GM19438 (cell line): ENCODE measurements around the gene TEX54.
"Not testable (repeated sequence)": the region's sequence is repeated elsewhere in the genome, so short reads cannot be mapped to it uniquely, and the experiment has no call there.

ENCODE experiments used
- ATAC-seq: cut with Tn5 transposase; IDR thresholded peaks from one replicate; pipeline ENCODE4 v1.9.1; 2021; ENCODE audit warnings: low read depth; ENCODE audit not compliant: unreplicated experiment

TEX54 gene

GRCh38 chr11:62832336-62833234 lies at the start of gene TEX54:
TSS of gene TEX54 (minus strand) at chr11:62832841.
- no peak for ATAC-seq

GRCh38 chr11:62882431-62882749 lies 49.7 kb upstream of the TEX54 start:
- no peak for ATAC-seq

GRCh38 chr11:62881579-62882430 lies 49.2 kb upstream of the TEX54 start:
- ATAC-seq = peak; percentile 34

GRCh38 chr11:62880803-62881578 lies 48.4 kb upstream of the TEX54 start, which contains the start of gene SLC3A2:
TSS of gene SLC3A2 (plus strand) at chr11:62880896. CDS start at chr11:62881024, 128 bp downstream.
- ATAC-seq = peak; percentile 79

- ATAC-seq = peak; percentile 21
Observed at GRCh38 chr11:62880231-62880802, 47.7 kb upstream of the TEX54 start.

GRCh38 chr11:62879235-62879978 lies 46.8 kb upstream of the TEX54 start:
- ATAC-seq = no peak

- ATAC-seq = no peak
Observed at GRCh38 chr11:62876712-62877111, 44.1 kb upstream of the TEX54 start.

- ATAC-seq = no peak
Observed at GRCh38 chr11:62875698-62876478, 43.2 kb upstream of the TEX54 start.

GRCh38 chr11:62874851-62875250 lies 42.2 kb upstream of the TEX54 start:
- no peak for ATAC-seq

- ATAC-seq = no peak
Observed at GRCh38 chr11:62865635-62866034, 33.0 kb upstream of the TEX54 start.

- ATAC-seq = no peak
Observed at GRCh38 chr11:62863687-62864335, 31.2 kb upstream of the TEX54 start.

GRCh38 chr11:62861564-62862192 lies 29.0 kb upstream of the TEX54 start:
- not testable (repeated sequence) for ATAC-seq

GRCh38 chr11:62860835-62861563 lies 28.4 kb upstream of the TEX54 start:
- ATAC-seq = no peak

- not testable (repeated sequence) for ATAC-seq
Observed at GRCh38 chr11:62859281-62859703, 26.7 kb upstream of the TEX54 start.

GRCh38 chr11:62858201-62858600 lies 25.6 kb upstream of the TEX54 start:
- no peak for ATAC-seq

- no peak for ATAC-seq
Observed at GRCh38 chr11:62857541-62857982, 24.9 kb upstream of the TEX54 start.

GRCh38 chr11:62856333-62856895 lies 23.8 kb upstream of the TEX54 start:
- no peak for ATAC-seq
